GM12865 (cell line): ENCODE data around the gene TPPP.

Source experiments
- DNase-seq: peaks from one replicate; pipeline ENCODE4 v3.0.0; 2010; ENCODE audit warnings: low read depth
- H3K4me3 ChIP-seq: 2 replicates; pipeline ENCODE4 v1.5.1; 2011; ENCODE audit warnings: mild to moderate bottlenecking, low read depth, low read length, control low read depth
- CTCF ChIP-seq: IDR thresholded peaks from 2 replicates; pipeline ENCODE4 v1.5.1; 2011; ENCODE audit warnings: low read length, control low read depth, low read depth, inconsistent platforms; ENCODE audit not compliant: insufficient read depth; ENCODE audit errors: missing control alignments

Gene TPPP

GRCh38 chr5:624951-625230, 68.3 kb downstream of the TPPP start:
- no peak overlapping the region for H3K4me3 ChIP-seq
- no peak for DNase-seq
- TF ChIP-seq CTCF = no peak

- no peak for DNase-seq
Observed at GRCh38 chr5:624118-624950, 68.8 kb downstream of the TPPP start.

GRCh38 chr5:623531-623930, 69.6 kb downstream of the TPPP start:
- no peak for DNase-seq
- H3K4me3 ChIP-seq = no peak overlapping the region
- no peak for TF ChIP-seq CTCF

More at GRCh38 chr5:624118-624950, 68.8 kb downstream of the TPPP start:
- TF ChIP-seq CTCF = no peak
- no peak overlapping the region for H3K4me3 ChIP-seq

GRCh38 chr5:622946-623522, 70.1 kb downstream of the TPPP start:
- no peak for TF ChIP-seq CTCF
- no peak for DNase-seq
- no peak overlapping the region for H3K4me3 ChIP-seq

GRCh38 chr5:622359-622758, 70.8 kb downstream of the TPPP start:
- DNase-seq = no peak
- H3K4me3 ChIP-seq = no peak overlapping the region
- TF ChIP-seq CTCF = no peak

- no peak for DNase-seq
- no peak overlapping the region for H3K4me3 ChIP-seq
- TF ChIP-seq CTCF = no peak
Observed at GRCh38 chr5:621341-621761, 71.8 kb downstream of the TPPP start.
